SU-DHL-6 (cell line): ENCODE data around the gene GSDMA.

Experiments
- H2AFZ ChIP-seq: fragments of 200-600 bp; sonication (generic); 2 replicates; pipeline ENCODE4 v1.6.1; 2014; ENCODE audit warnings: low read depth, mild to moderate bottlenecking, moderate library complexity, mixed read lengths, antibody characterized with exemption, low read length; ENCODE audit not compliant: severe bottlenecking
- H3F3A ChIP-seq: fragments of 200-600 bp; shearing (Covaris generic); 2 replicates; pipeline ENCODE4 v1.6.0; 2016; ENCODE audit warnings: antibody characterized with exemption, mild to moderate bottlenecking; ENCODE audit not compliant: insufficient read depth
- H3K27ac ChIP-seq: fragments of 200-600 bp; sonication (generic); 2 replicates; pipeline ENCODE4 v1.5.1; 2016; ENCODE audit warnings: low read depth, mild to moderate bottlenecking, low read length, moderate library complexity, mixed read lengths
- H3K27me3 ChIP-seq: fragments of 200-600 bp; sonication (generic), shearing (Covaris generic); 2 replicates; pipeline ENCODE4 v1.6.0; 2014; ENCODE audit warnings: mild to moderate bottlenecking, low read length
- H3K36me3 ChIP-seq: fragments of 200-600 bp; sonication (generic); 2 replicates; pipeline ENCODE4 v1.6.1; 2014; ENCODE audit warnings: mild to moderate bottlenecking, low read length, mixed read lengths
- H3K4me2 ChIP-seq: fragments of 300-600, 200-600 bp; shearing (Covaris generic), sonication (generic); 2 replicates; pipeline ENCODE4 v1.6.0; 2014; ENCODE audit warnings: low read length, low read depth, mild to moderate bottlenecking; ENCODE audit not compliant: poor library complexity, severe bottlenecking
- H3K4me3 ChIP-seq: fragments of 200-600 bp; sonication (generic); 2 replicates; pipeline ENCODE4 v1.5.1; 2014; ENCODE audit warnings: antibody characterized with exemption, low read length, mild to moderate bottlenecking, mixed read lengths; ENCODE audit not compliant: insufficient read depth, poor library complexity, severe bottlenecking
- H3K79me2 ChIP-seq: fragments of 200-600 bp; sonication (generic); 2 replicates; pipeline ENCODE4 v1.6.1; 2014; ENCODE audit warnings: mild to moderate bottlenecking, low read length, moderate library complexity; ENCODE audit not compliant: insufficient read depth
- H3K9ac ChIP-seq: fragments of 200-600 bp; sonication (generic); 2 replicates; pipeline ENCODE4 v1.7.0; 2014; ENCODE audit warnings: mild to moderate bottlenecking, low read length
- H3K9me2 ChIP-seq: fragments of 200-600 bp; sonication (generic); replicated peaks from 2 replicates; pipeline ENCODE4 v1.6.1; 2014; ENCODE audit warnings: low read length; ENCODE audit not compliant: insufficient read depth
- H3K9me3 ChIP-seq: fragments of 200-600 bp; sonication (generic); 2 replicates; pipeline ENCODE4 v1.6.1; 2014; ENCODE audit warnings: low read length, mixed read lengths; ENCODE audit not compliant: insufficient read depth
- H4K20me1 ChIP-seq: fragments of 200-600 bp; sonication (generic); 2 replicates; pipeline ENCODE4 v1.6.1; 2014; ENCODE audit warnings: low read depth, mild to moderate bottlenecking, antibody characterized with exemption, low read length, moderate library complexity, mixed read lengths
- EZH2phosphoT487 ChIP-seq: fragments of 200-600 bp; sonication (generic), shearing (Covaris generic); conservative IDR thresholded peaks from 2 replicates; pipeline ENCODE4 v1.6.1; 2018; ENCODE audit warnings: mild to moderate bottlenecking, antibody characterized with exemption, low read length, moderate library complexity, mixed read lengths
- TF ChIP-seq, protein P1 (sequence below): fragments of 200-600 bp; sonication (generic); IDR thresholded peaks from one replicate; pipeline ENCODE4 v1.5.1; 2017; ENCODE audit warnings: antibody characterized with exemption, mild to moderate bottlenecking, low read length, moderate library complexity; ENCODE audit not compliant: insufficient read depth, poor library complexity, severe bottlenecking

GSDMA gene

DNA sequence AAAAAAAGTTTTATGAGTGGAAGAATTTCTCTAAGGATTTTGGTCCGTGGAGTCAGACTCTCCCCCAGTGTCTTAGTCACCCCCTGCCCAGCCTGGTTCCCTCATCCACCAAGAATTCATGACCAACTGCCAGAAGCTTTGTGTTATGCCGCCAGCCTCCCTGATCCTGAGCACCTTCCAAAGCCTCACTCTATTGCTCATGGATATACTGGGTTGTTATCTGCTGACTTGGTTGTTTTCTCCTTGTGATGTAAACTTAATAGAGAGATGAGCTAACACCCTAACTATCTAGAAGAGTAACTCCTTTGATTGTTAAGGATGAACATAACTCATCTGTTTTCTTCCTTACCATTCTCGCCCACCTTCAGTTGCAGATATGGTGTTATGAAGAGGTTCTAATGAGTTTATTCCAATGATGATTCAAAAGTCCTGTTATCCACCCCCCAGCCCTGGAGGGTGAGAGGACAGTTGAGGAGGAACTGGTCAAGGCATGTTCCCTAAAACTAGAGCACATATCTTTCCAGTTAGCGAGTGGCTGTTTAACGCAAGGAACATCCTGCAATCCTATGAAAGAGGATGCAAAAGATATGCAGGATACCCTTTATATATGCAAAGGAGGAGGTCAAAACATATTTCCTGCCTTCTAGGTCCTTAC lies 16.3 kb downstream of the GSDMA start:
- no peaks in the 10 kb centered on the region; the same call in 1 of the 2 replicates for H3K36me3 ChIP-seq
- H2AFZ ChIP-seq, result no peak overlapping the region
- no peaks in the 10 kb centered on the region for H3K9me2 ChIP-seq
- no peaks in the 10 kb centered on the region; the same call in 1 of the 2 replicates for H3F3A ChIP-seq
- TF ChIP-seq, protein P1, sequence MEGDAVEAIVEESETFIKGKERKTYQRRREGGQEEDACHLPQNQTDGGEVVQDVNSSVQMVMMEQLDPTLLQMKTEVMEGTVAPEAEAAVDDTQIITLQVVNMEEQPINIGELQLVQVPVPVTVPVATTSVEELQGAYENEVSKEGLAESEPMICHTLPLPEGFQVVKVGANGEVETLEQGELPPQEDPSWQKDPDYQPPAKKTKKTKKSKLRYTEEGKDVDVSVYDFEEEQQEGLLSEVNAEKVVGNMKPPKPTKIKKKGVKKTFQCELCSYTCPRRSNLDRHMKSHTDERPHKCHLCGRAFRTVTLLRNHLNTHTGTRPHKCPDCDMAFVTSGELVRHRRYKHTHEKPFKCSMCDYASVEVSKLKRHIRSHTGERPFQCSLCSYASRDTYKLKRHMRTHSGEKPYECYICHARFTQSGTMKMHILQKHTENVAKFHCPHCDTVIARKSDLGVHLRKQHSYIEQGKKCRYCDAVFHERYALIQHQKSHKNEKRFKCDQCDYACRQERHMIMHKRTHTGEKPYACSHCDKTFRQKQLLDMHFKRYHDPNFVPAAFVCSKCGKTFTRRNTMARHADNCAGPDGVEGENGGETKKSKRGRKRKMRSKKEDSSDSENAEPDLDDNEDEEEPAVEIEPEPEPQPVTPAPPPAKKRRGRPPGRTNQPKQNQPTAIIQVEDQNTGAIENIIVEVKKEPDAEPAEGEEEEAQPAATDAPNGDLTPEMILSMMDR, result no peak
- no peak for TF ChIP-seq EZH2phosphoT487
- no peak overlapping the region for H3K27ac ChIP-seq
- H3K4me3 ChIP-seq, result no peak overlapping the region
- H3K27me3 ChIP-seq, result no peaks in the 10 kb centered on the region
- peak overlapping the region; percentile 75 for H3K4me2 ChIP-seq
- peaks cover 8% of the 10 kb centered on the region; the same call in 1 of the 2 replicates for H4K20me1 ChIP-seq
- H3K9ac ChIP-seq, result no peak overlapping the region
- H3K79me2 ChIP-seq, result peaks cover 31% of the 10 kb centered on the region
- no peaks in the 10 kb centered on the region for H3K9me3 ChIP-seq

DNA sequence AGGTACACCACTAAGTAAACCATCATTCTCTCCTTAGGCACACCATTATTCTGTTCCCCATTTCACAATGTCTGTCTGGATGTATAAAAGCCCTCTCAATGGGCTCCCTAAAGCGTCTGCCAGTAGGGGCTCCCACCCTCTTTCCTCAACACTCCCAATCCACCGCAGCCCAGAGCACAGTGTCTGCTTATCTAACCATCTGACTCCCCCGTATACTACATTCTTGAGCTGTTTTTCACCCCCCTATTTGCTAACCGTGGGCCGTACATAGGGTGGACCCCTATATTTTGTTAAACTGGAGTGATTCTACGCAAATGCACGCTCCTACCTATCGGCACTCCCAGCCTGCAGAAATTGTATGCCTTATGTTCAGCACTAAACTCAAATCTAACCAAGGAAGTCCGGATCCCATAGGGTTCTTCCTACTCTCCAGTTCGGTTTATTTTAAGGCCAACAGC lies 17.1 kb downstream of the GSDMA start:
- Histone ChIP-seq H3K4me2 (peak overlapping the region; percentile 75), H3K4me3 (peak overlapping the region; percentile 44), H3K36me3 (no peaks in the 10 kb centered on the region; the same call in 1 of the 2 replicates), H3K9me2 (no peaks in the 10 kb centered on the region), H3K9me3 (no peaks in the 10 kb centered on the region), H4K20me1 (peaks cover 8% of the 10 kb centered on the region; the same call in 1 of the 2 replicates), H3K27me3 (no peaks in the 10 kb centered on the region), H3K27ac (0 out of 2 replicates have a peak overlapping the region, but pooled peaks have one; percentile 7), H3K79me2 (peaks cover 31% of the 10 kb centered on the region), H3K9ac (peak overlapping the region; percentile 56), H3F3A (no peaks in the 10 kb centered on the region; the same call in 1 of the 2 replicates), H2AFZ (peak overlapping the region; percentile 68)
- no peak for TF ChIP-seq EZH2phosphoT487
- TF ChIP-seq, protein P1, result no peak

DNA sequence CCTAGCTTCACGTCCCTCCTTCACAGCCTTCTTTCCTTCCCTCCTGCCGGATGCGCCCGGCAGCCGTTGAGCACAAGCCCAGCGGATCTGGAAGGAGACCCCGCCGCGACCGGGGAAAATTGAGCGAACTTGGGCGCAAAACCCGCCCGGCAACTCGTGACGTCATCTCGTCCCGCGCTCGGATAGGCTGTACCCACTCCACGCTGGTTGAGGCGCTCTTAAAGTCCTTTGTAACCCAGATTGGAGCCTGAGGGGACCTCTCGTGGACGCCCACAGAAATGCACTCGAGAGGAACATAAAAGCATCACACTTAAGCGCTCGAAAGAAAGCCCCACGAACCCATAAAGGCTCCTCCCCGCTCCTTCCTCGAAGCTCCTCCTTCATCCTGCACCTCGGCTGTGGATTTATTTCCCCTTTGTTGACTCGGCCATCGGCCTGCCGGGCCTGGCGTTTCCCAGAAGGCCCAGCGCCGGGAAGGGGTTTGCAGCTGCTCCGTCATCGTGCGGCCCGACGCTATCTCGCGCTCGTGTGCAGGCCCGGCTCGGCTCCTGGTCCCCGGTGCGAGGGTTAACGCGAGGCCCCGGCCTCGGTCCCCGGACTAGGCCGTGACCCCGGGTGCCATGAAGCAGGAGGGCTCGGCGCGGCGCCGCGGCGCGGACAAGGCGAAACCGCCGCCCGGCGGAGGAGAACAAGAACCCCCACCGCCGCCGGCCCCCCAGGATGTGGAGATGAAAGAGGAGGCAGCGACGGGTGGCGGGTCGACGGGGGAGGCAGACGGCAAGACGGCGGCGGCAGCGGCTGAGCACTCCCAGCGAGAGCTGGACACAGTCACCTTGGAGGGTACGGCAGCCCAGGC lies 17.8 kb downstream of the GSDMA start, which contains the start of gene PSMD3:
Gene PSMD3, plus strand, starts transcription at position 457 of the 856 bp plus-strand sequence. Its CDS starts 164 bp downstream, at position 621.
- H3K27ac ChIP-seq, result peak within 1 kb of the TSS; percentile 46; the same call in 1 of the 2 replicates
- H3F3A ChIP-seq, result no peaks in the 10 kb centered on the region; the same call in 1 of the 2 replicates
- TF ChIP-seq, protein P1, result peak; percentile 63
- TF ChIP-seq EZH2phosphoT487, result no peak
- peak within 1 kb of the TSS; percentile 68 for H2AFZ ChIP-seq
- H3K4me3 ChIP-seq, result peak within 1 kb of the TSS; percentile 73
- H3K9me2 ChIP-seq, result no peaks in the 10 kb centered on the region
- H3K4me2 ChIP-seq, result peak within 1 kb of the TSS; percentile 94
- peaks cover 8% of the 10 kb centered on the region; the same call in 1 of the 2 replicates for H4K20me1 ChIP-seq
- peak within 1 kb of the TSS; percentile 93 for H3K9ac ChIP-seq
- peaks cover 31% of the 10 kb centered on the region for H3K79me2 ChIP-seq
- no peaks in the 10 kb centered on the region for H3K27me3 ChIP-seq
- H3K36me3 ChIP-seq, result no peaks in the 10 kb centered on the region; the same call in 1 of the 2 replicates
- no peaks in the 10 kb centered on the region for H3K9me3 ChIP-seq
